NCI-H1417 treated with DMSO at 0.1 percent for 48 hours (cell line): ENCODE measurements around the gene IPO4.

Experiments
- DNase-seq: peaks from one replicate; lab custom pipeline; 2025; lab: John Stamatoyannopoulos, UW

Gene IPO4

GRCh38 chr14:24147761-24148428 is 40.7 kb downstream of the IPO4 start:
- DNase-seq, result no peak

GRCh38 chr14:24146978-24147760 is 41.4 kb downstream of the IPO4 start, which contains the start of gene RNF31:
TSS of gene RNF31 (plus strand) at chr14:24147498. CDS start at chr14:24147699, 201 bp downstream.
- DNase-seq, result peak; percentile 90

GRCh38 chr14:24146453-24146977 is 42.1 kb downstream of the IPO4 start, which contains the start of gene PSME2:
TSS of gene PSME2 (minus strand) at chr14:24146610. CDS start at chr14:24146581, 29 bp downstream.
- peak; percentile 89 for DNase-seq

GRCh38 chr14:24145690-24146452 is 42.7 kb downstream of the IPO4 start:
- no peak for DNase-seq

GRCh38 chr14:24145219-24145618 is 43.4 kb downstream of the IPO4 start:
- no peak for DNase-seq

- DNase-seq, result no peak
Observed at GRCh38 chr14:24144451-24144850, 44.2 kb downstream of the IPO4 start.

GRCh38 chr14:24143511-24143910 is 45.1 kb downstream of the IPO4 start:
- no peak for DNase-seq

GRCh38 chr14:24141097-24141880 is 47.3 kb downstream of the IPO4 start, which contains the start of gene EMC9:
TSS of gene EMC9 (minus strand) at chr14:24141591. CDS start at chr14:24141304, 287 bp downstream.
- DNase-seq, result peak; percentile 98

- DNase-seq, result no peak
Observed at GRCh38 chr14:24139272-24139934, 49.2 kb downstream of the IPO4 start.

- no peak for DNase-seq
Observed at GRCh38 chr14:24138396-24139271, 50.0 kb downstream of the IPO4 start.

GRCh38 chr14:24137529-24138395 is 50.9 kb downstream of the IPO4 start:
- DNase-seq, result no peak

- no peak for DNase-seq
Observed at GRCh38 chr14:24136684-24137528, 51.7 kb downstream of the IPO4 start.

GRCh38 chr14:24135834-24136683 is 52.6 kb downstream of the IPO4 start, which contains the start of gene PSME1:
TSS of gene PSME1 (plus strand) at chr14:24136194. CDS start at chr14:24136263, 69 bp downstream.
- peak; percentile 77 for DNase-seq

GRCh38 chr14:24135584-24135833 is 53.1 kb downstream of the IPO4 start:
- no peak for DNase-seq

- no peak for DNase-seq
Observed at GRCh38 chr14:24133735-24134134, 54.9 kb downstream of the IPO4 start.

- no peak for DNase-seq
Observed at GRCh38 chr14:24132976-24133375, 55.6 kb downstream of the IPO4 start.

- no peak for DNase-seq
Observed at GRCh38 chr14:24132061-24132685, 56.4 kb downstream of the IPO4 start.
